Measurements from ENCODE around the gene KCNC2. TPM values are rescaled to one million over a fixed set of nuclear protein-coding genes. Genes with fewer than 3 reads are reported as not detected.

The KCNC2 gene
- total RNA-seq, 1 donor from 2014 or later = not detected

DNA sequence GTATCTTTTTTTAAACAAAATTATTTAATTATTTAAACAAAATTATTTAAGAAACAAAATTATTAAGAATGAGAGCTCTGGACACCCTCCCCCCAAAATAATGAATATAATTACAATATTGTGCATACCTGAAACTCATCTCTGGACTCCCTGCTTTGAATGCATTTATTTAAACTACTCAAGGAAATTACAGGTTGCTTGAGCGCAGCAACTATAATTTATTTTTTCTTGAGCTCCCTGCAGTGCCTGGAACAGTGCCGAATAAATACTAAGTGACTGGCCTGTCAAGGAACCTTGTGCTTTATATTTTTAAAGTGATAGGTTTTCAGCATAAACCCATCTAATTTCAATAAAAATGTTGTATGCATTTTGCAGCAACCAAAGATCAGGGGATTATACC, 93.9 kb downstream of the KCNC2 start:
- no peak overlapping the region for H3K4me3 ChIP-seq (ENCODE audit: low read depth, low read length)
- no peak for DNase-seq (ENCODE audit: low read depth)
- TF ChIP-seq, protein P1, sequence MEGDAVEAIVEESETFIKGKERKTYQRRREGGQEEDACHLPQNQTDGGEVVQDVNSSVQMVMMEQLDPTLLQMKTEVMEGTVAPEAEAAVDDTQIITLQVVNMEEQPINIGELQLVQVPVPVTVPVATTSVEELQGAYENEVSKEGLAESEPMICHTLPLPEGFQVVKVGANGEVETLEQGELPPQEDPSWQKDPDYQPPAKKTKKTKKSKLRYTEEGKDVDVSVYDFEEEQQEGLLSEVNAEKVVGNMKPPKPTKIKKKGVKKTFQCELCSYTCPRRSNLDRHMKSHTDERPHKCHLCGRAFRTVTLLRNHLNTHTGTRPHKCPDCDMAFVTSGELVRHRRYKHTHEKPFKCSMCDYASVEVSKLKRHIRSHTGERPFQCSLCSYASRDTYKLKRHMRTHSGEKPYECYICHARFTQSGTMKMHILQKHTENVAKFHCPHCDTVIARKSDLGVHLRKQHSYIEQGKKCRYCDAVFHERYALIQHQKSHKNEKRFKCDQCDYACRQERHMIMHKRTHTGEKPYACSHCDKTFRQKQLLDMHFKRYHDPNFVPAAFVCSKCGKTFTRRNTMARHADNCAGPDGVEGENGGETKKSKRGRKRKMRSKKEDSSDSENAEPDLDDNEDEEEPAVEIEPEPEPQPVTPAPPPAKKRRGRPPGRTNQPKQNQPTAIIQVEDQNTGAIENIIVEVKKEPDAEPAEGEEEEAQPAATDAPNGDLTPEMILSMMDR (IDR thresholded peaks at IDR 0.05; ENCODE audit: insufficient read depth, low read length, severe bottlenecking) = no peak
- no peaks in the 10 kb centered on the region for H3K36me3 ChIP-seq (ENCODE audit: control insufficient read depth, insufficient read depth, low read length)
- H3K27me3 ChIP-seq (ENCODE audit: control insufficient read depth, insufficient read depth, low read length) = no peaks in the 10 kb centered on the region
- no peak for FAIRE-seq

DNA sequence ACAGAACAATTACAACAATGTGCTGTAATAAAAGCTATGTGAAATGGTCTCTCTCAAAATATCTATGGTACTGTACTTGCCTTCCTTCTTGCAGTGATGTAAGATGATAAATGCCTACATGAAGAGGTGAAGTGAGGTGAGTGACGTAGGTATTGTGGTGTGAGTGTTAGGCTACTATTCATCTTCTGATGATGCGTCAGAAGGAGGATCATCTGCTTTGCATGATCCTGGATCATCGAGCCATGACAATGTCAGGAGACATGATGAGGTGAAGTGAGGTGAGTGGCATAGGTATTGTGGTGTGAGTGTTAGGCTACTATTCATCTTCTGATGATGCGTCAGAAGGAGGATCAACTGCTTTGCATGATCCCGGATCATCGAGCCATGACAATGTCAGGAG, 105.8 kb downstream of the KCNC2 start:
- no peaks in the 10 kb centered on the region for H3K36me3 ChIP-seq (ENCODE audit: control insufficient read depth, insufficient read depth, low read length)
- H3K27me3 ChIP-seq (ENCODE audit: control insufficient read depth, insufficient read depth, low read length) = no peaks in the 10 kb centered on the region
- TF ChIP-seq, protein P1 (IDR thresholded peaks at IDR 0.05; ENCODE audit: insufficient read depth, low read length, severe bottlenecking) = no peak
- no peak overlapping the region for H3K4me3 ChIP-seq (ENCODE audit: low read depth, low read length)
- FAIRE-seq (peak; percentile 90), DNase-seq (ENCODE audit: low read depth) (no peak)

- no peaks in the 10 kb centered on the region for H3K27me3 ChIP-seq (ENCODE audit: control insufficient read depth, insufficient read depth, low read length)
- TF ChIP-seq, protein P1 (IDR thresholded peaks at IDR 0.05; ENCODE audit: insufficient read depth, low read length, severe bottlenecking) = no peak
- H3K36me3 ChIP-seq (ENCODE audit: control insufficient read depth, insufficient read depth, low read length) = no peaks in the 10 kb centered on the region
- H3K4me3 ChIP-seq (ENCODE audit: low read depth, low read length) = no peak overlapping the region
- FAIRE-seq (no peak), DNase-seq (ENCODE audit: low read depth) (no peak)
Observed at GRCh38 chr12:75101781-75102180, 107.9 kb downstream of the KCNC2 start.

GRCh38 chr12:75099210-75099609, 110.4 kb downstream of the KCNC2 start:
- FAIRE-seq = no peak
- Histone ChIP-seq H3K4me3 (ENCODE audit: low read depth, low read length) (no peak overlapping the region), H3K27me3 (ENCODE audit: control insufficient read depth, insufficient read depth, low read length) (no peaks in the 10 kb centered on the region), H3K36me3 (ENCODE audit: control insufficient read depth, insufficient read depth, low read length) (no peaks in the 10 kb centered on the region)
- DNase-seq (ENCODE audit: low read depth) = no peak
- TF ChIP-seq, protein P1 (IDR thresholded peaks at IDR 0.05; ENCODE audit: insufficient read depth, low read length, severe bottlenecking) = no peak

DNA sequence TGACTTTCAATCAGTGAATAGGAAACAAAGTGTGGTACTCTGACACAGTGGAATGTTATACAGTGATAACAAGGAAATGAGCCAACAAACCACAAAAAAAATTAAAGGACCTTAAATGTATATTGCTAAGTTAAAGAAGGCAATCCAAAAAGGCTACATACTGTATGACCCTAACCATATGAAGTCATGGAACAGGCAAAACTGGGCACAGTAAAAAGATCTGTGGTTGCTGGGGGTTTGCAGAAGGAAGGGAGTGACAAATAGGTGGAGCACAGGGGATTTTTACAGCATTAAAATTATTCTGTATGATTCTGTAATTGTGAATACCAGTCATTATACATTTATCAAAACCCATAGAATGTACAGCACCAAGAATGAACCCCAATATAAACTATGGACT, 112.6 kb downstream of the KCNC2 start:
- FAIRE-seq (no peak), DNase-seq (ENCODE audit: low read depth) (no peak)
- no peaks in the 10 kb centered on the region for H3K36me3 ChIP-seq (ENCODE audit: control insufficient read depth, insufficient read depth, low read length)

GRCh38 chr12:75087654-75088053, 122.0 kb downstream of the KCNC2 start:
- FAIRE-seq (no peak), DNase-seq (ENCODE audit: low read depth) (no peak)
- no peaks in the 10 kb centered on the region for H3K36me3 ChIP-seq (ENCODE audit: control insufficient read depth, insufficient read depth, low read length)
- no peaks in the 10 kb centered on the region for H3K27me3 ChIP-seq (ENCODE audit: control insufficient read depth, insufficient read depth, low read length)
- TF ChIP-seq, protein P1 (IDR thresholded peaks at IDR 0.05; ENCODE audit: insufficient read depth, low read length, severe bottlenecking) = no peak
- no peak overlapping the region for H3K4me3 ChIP-seq (ENCODE audit: low read depth, low read length)

More for the DNA sequence above, 112.6 kb downstream of the KCNC2 start:
- TF ChIP-seq, protein P1 (IDR thresholded peaks at IDR 0.05; ENCODE audit: insufficient read depth, low read length, severe bottlenecking) = no peak
- Histone ChIP-seq H3K4me3 (ENCODE audit: low read depth, low read length) (no peak overlapping the region), H3K27me3 (ENCODE audit: control insufficient read depth, insufficient read depth, low read length) (no peaks in the 10 kb centered on the region)

All from bronchial epithelial cell (primary cell).